ENCODE measurements around the gene IL24.

The IL24 gene

DNA sequence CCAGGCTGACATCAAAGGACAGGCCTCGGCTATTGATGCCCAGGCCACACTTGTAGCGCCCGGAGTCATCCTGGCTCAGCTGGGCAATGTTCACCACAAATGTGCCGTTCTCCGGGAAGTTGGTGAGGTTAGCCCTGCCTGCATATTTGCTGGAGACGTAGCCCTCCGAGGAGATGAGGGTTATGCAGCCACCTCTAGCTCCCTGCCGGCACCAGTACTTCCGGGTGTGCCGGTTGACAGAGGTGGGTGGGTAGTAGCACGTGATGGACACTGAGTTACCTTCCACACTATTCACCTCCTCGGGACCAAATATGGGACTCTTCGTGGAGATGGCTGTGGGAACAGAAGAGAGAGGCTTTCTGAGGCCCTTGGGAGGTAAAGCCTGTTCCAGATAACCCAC, 41.9 kb downstream of the IL24 start:
- DNase-seq (ENCODE audit: low read depth): no peak
- H3K4me3 ChIP-seq (ENCODE audit: low read length): no peak overlapping the region
- TF ChIP-seq, protein P1, sequence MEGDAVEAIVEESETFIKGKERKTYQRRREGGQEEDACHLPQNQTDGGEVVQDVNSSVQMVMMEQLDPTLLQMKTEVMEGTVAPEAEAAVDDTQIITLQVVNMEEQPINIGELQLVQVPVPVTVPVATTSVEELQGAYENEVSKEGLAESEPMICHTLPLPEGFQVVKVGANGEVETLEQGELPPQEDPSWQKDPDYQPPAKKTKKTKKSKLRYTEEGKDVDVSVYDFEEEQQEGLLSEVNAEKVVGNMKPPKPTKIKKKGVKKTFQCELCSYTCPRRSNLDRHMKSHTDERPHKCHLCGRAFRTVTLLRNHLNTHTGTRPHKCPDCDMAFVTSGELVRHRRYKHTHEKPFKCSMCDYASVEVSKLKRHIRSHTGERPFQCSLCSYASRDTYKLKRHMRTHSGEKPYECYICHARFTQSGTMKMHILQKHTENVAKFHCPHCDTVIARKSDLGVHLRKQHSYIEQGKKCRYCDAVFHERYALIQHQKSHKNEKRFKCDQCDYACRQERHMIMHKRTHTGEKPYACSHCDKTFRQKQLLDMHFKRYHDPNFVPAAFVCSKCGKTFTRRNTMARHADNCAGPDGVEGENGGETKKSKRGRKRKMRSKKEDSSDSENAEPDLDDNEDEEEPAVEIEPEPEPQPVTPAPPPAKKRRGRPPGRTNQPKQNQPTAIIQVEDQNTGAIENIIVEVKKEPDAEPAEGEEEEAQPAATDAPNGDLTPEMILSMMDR (conservative IDR thresholded peaks at IDR 0.05; ENCODE audit: low read length): no peak

DNA sequence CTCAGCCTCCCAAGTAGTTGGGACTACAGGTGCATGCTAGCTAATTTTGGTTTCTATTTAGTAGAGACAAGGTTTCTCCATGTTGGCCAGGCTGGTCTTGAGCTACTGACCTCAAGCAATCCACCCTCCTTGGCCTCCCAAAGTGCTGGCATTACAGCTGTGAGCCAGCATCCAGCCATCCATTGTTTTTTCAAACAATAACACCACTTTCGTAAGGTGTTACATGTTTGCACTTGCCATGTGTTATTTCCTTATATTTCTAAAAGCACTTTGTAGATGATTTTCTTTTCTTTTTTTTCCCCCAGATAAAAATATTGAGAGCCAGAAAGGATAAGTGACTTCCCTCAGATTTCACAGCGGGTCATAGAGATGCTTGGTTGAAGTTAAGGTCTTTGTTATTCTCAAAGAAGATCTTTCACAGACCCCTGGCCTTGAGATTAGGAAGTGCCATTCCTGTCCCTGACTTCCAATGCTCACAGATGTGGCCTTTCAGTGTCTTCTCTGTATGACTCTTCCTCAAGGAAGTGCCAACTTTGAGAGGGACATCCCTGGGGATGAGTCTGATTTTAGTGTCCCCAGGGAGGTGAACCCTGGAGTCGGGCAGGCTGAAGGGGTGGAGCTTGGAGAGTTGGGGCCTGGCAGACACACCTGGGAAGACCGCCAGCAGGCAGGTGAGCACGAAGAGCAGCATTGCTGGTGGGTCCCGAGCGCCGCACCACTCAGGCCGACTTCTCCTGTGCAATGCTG, 42.8 kb downstream of the IL24 start:
- no peak overlapping the region for H3K4me3 ChIP-seq (ENCODE audit: low read length)

DNA sequence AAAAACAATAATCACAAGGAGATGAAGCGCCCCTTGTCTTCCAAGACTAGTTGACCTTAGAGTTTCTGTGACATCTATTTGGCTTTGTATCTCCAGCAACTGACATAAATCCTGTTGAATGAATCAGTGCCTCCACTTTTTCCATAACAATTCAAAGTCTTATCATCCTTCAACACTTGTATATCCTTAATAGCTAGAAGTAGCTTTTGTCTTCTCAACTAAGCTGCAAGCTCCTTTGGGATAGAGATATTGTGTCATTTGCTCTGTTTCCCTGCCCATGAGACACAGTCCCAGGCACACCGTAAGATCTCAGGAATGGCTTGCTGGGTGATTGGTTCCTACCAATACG, 43.3 kb downstream of the IL24 start:
- TF ChIP-seq, protein P1 (conservative IDR thresholded peaks at IDR 0.05; ENCODE audit: low read length): no peak
- DNase-seq (ENCODE audit: low read depth): no peak
- H3K4me3 ChIP-seq (ENCODE audit: low read length): no peak overlapping the region

More for the DNA sequence above, 42.8 kb downstream of the IL24 start:
- TF ChIP-seq, protein P1 (conservative IDR thresholded peaks at IDR 0.05; ENCODE audit: low read length): no peak
- no peak for DNase-seq (ENCODE audit: low read depth)

DNA sequence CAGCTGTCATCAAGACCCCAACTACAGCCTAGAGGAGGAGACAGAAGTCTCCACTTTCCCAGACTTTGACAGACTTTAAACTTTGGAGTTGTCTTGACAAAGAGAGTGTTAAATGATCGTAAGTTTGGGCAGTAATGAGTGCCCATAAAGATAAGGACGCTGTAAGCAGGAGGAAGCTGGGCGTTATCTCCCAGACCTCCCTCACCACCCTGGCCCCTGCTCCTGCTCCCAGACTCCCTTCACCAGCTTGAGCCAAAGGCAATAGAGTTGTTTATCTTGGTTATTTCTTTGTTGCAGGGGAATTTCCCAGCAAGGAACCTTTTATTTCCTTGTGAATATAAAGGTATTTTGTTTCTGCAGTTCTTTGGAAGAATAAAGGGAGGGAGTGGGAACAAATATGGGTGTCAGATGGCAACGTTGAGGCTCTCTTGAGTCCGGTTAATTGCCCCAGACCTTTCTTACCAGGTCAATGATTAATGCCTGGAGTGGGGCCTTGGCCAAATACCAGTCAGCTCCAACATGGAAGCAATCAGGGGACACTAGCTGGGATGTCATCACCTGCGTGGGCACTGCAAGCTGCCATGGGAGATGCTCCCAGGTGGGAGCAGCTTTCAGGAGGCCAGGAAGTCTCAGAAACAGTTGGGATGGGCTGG, 44.6 kb downstream of the IL24 start:
- H3K4me3 ChIP-seq (ENCODE audit: low read length): no peak overlapping the region
- TF ChIP-seq, protein P1 (conservative IDR thresholded peaks at IDR 0.05; ENCODE audit: low read length): no peak
- no peak for DNase-seq (ENCODE audit: low read depth)

DNA sequence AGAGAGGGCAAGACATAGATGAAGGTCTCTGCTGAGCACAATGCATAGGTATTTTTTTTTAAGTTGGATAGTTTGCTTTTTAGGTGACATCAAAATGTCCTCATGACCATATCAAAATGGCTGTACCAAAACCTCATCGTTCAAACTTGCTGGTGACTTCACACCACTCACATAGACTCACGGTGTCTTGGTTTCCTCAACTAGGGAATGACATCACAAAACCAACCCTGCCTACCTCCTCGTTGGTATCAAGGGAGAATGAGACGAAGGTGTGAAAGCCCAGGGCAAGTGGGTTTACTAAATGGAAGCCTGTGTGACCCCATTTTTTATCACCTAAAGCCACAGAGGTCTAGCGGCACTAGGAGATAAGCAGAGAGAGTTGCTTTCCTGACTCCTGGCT, 47.5 kb downstream of the IL24 start:
- DNase-seq (ENCODE audit: low read depth): no peak
- no peak overlapping the region for H3K4me3 ChIP-seq (ENCODE audit: low read length)
- TF ChIP-seq, protein P1 (conservative IDR thresholded peaks at IDR 0.05; ENCODE audit: low read length): no peak

DNA sequence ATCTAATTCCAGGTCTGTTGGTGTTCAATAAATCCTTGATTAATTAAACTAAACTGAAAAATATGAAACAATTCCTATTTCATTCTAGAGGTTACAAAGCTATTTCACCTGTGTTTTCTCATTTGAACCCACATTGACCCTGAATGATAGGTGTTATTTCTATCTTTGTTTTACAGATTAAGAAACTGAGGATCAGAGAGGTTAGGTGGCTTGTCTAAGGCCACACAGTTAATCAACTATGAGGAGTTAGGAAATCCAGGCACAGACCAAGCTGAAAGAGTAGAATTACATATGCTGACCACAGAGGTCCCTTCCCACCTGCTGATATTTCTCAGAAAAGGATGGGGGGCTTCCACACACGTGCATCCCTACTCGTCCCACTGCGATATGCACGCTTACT, 48.5 kb downstream of the IL24 start:
- DNase-seq (ENCODE audit: low read depth): no peak
- no peak overlapping the region for H3K4me3 ChIP-seq (ENCODE audit: low read length)
- TF ChIP-seq, protein P1 (conservative IDR thresholded peaks at IDR 0.05; ENCODE audit: low read length): no peak

DNA sequence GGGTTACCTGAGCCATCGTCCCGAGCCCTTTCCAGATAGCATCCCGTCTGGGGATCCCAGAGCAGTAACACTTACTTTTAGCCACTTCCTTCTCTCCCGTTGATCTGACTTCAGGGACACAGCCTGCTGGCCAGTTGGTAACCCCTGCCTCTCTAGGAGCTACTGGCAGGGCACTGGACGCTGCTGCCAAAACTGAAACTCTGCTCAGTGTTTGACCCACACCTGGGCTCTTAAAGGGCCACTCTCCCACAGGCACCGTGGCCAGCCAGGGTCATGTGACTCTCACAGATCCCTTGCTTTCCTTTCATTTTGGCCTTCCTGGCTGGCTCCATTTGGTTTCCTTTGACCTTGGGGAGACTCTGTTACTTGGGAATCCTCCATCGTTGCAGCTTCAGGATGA, 49.0 kb downstream of the IL24 start, which contains the start of gene PIGR:
Gene PIGR (minus strand): TSS at position 206 of the 400 bp plus-strand sequence. CDS start 5,935 bp downstream, outside the sequence.
- TF ChIP-seq, protein P1 (conservative IDR thresholded peaks at IDR 0.05; ENCODE audit: low read length): no peak
- DNase-seq (ENCODE audit: low read depth): no peak
- no peak within 1 kb of the TSS for H3K4me3 ChIP-seq (ENCODE audit: low read length)

All from AG10803 (cell line).